Measurements from ENCODE around the gene PGLYRP2. TPM values are rescaled to one million over a fixed set of nuclear protein-coding genes. Genes with fewer than 3 reads are reported as not detected.

Gene PGLYRP2
- total RNA-seq, 1 donor from 2014 or later, result not detected

DNA sequence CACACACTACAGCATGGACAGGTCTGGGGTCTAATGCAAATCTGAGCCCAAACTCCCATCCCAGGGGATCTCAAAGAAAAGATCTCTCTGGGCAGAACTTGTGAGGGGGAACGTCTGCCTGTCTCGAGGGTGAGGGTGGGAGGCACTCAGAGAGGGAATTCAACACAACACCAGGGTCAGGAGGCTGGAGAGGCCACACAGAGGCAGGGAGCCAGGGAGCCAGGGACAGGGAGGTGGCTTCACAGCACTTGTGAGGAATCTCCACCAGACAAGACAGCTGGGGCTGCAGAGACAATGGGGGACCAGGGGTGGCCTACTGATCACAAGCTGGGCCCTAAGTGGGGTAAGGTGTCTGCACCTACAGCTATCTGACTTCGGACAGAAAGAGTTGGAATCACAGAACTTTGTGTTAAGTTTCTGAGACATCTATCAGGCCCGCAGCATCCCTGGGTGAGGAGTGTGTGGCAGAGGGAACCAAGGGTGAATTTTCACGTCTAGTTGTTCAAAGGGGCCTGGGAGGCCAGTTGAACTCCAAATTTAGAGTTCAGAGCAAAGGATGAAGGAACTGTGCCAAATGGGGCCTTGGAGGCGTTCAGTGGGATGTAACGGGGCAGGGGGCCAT, 47.8 kb downstream of the PGLYRP2 start:
- DNase-seq (ENCODE audit: low read depth) (no peak), FAIRE-seq (no peak)
- H3K27ac ChIP-seq (ENCODE audit: low read depth, low read length), result peak overlapping the region; percentile 49
- Mint-ChIP-seq H3K4me1 (ENCODE audit: low read depth, unreplicated experiment) (peaks cover 14% of the 10 kb centered on the region), H3K36me3 (ENCODE audit: low read depth, unreplicated experiment) (peaks cover 9% of the 10 kb centered on the region), H3K27ac (ENCODE audit: unreplicated experiment) (peak overlapping the region; percentile 98), H3K27me3 (ENCODE audit: low read depth, unreplicated experiment) (no peaks in the 10 kb centered on the region), H3K4me3 (ENCODE audit: unreplicated experiment) (peak overlapping the region; percentile 99), H3K9me3 (ENCODE audit: unreplicated experiment) (peaks cover 2% of the 10 kb centered on the region)
- peaks cover 55% of the 10 kb centered on the region for H3K79me2 ChIP-seq (ENCODE audit: insufficient read depth, low read length)
- H3K9ac ChIP-seq (ENCODE audit: low read length), result peak overlapping the region; percentile 89
- H3K27me3 ChIP-seq (ENCODE audit: insufficient read depth, low read length), result no peaks in the 10 kb centered on the region
- peak overlapping the region; percentile 27 for H2AFZ ChIP-seq (ENCODE audit: low read depth, low read length)
- H4K20me1 ChIP-seq (ENCODE audit: insufficient read depth, low read length), result peaks cover 49% of the 10 kb centered on the region
- peak overlapping the region; percentile 88 for H3K4me3 ChIP-seq (ENCODE audit: insufficient read depth, low read depth, low read length)
- no peak for TF ChIP-seq EZH2 (IDR thresholded peaks at IDR 0.05; ENCODE audit: insufficient read depth, low read length)
- TF ChIP-seq, protein P1, sequence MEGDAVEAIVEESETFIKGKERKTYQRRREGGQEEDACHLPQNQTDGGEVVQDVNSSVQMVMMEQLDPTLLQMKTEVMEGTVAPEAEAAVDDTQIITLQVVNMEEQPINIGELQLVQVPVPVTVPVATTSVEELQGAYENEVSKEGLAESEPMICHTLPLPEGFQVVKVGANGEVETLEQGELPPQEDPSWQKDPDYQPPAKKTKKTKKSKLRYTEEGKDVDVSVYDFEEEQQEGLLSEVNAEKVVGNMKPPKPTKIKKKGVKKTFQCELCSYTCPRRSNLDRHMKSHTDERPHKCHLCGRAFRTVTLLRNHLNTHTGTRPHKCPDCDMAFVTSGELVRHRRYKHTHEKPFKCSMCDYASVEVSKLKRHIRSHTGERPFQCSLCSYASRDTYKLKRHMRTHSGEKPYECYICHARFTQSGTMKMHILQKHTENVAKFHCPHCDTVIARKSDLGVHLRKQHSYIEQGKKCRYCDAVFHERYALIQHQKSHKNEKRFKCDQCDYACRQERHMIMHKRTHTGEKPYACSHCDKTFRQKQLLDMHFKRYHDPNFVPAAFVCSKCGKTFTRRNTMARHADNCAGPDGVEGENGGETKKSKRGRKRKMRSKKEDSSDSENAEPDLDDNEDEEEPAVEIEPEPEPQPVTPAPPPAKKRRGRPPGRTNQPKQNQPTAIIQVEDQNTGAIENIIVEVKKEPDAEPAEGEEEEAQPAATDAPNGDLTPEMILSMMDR (IDR thresholded peaks at IDR 0.05; ENCODE audit: insufficient read depth, low read depth, low read length), result no peak
- peaks cover 1% of the 10 kb centered on the region for H3K36me3 ChIP-seq (ENCODE audit: insufficient read depth, low read length)
- H3K9me3 ChIP-seq (ENCODE audit: insufficient read depth, low read depth, low read length), result no peaks in the 10 kb centered on the region
- H3K4me2 ChIP-seq (ENCODE audit: low read length), result peak overlapping the region; percentile 100
- peaks cover 19% of the 10 kb centered on the region for H3K4me1 ChIP-seq (ENCODE audit: insufficient read depth, low read length)

DNA sequence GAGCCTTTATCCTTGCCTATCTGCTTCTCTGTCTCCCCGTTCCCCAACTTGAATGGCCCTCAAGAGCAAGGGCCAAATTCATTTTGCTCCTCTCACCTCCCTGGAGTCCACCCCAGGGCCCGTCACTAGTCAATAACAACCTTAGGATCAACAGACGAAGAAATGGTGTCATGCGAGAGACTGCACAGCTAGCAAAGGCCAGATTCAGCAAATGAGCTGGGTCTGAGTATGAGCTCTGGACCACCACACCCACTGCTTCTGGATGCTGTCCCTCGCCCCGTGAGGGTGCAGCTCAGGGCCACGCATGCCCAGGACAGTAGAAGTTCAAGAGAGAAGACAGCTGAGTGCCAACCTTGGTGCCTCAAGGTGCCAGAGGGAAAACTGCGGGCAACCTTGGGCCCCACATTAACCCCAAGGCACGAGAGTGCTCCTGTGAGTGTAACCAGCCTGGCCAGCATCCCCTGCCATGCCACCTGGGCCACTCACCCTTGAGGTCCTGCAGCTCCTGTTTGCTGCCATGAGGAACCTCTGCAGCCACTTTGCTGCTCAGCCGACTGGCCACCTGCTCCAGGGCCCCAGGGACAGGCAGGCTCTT, 48.7 kb downstream of the PGLYRP2 start:
- H3K27ac Mint-ChIP-seq (ENCODE audit: unreplicated experiment), result peak overlapping the region; percentile 98
- no peaks in the 10 kb centered on the region for H3K27me3 Mint-ChIP-seq (ENCODE audit: low read depth, unreplicated experiment)
- Histone ChIP-seq H3K79me2 (ENCODE audit: insufficient read depth, low read length) (peaks cover 55% of the 10 kb centered on the region), H3K9ac (ENCODE audit: low read length) (peak overlapping the region; percentile 89), H3K4me2 (ENCODE audit: low read length) (peak overlapping the region; percentile 100), H3K4me1 (ENCODE audit: insufficient read depth, low read length) (peaks cover 19% of the 10 kb centered on the region), H3K4me3 (ENCODE audit: insufficient read depth, low read depth, low read length) (no peak overlapping the region), H3K27ac (ENCODE audit: low read depth, low read length) (no peak overlapping the region), H4K20me1 (ENCODE audit: insufficient read depth, low read length) (peaks cover 56% of the 10 kb centered on the region), H3K27me3 (ENCODE audit: insufficient read depth, low read length) (no peaks in the 10 kb centered on the region), H3K36me3 (ENCODE audit: insufficient read depth, low read length) (peaks cover 7% of the 10 kb centered on the region), H2AFZ (ENCODE audit: low read depth, low read length) (no peak overlapping the region), H3K9me3 (ENCODE audit: insufficient read depth, low read depth, low read length) (no peaks in the 10 kb centered on the region)
- H3K4me3 Mint-ChIP-seq (ENCODE audit: unreplicated experiment), result peak overlapping the region; percentile 99
- DNase-seq (ENCODE audit: low read depth), result no peak
- FAIRE-seq, result no peak
- TF ChIP-seq EZH2 (IDR thresholded peaks at IDR 0.05; ENCODE audit: insufficient read depth, low read length), result no peak
- TF ChIP-seq, protein P1 (IDR thresholded peaks at IDR 0.05; ENCODE audit: insufficient read depth, low read depth, low read length), result no peak
- peaks cover 2% of the 10 kb centered on the region for H3K9me3 Mint-ChIP-seq (ENCODE audit: unreplicated experiment)
- H3K4me1 Mint-ChIP-seq (ENCODE audit: low read depth, unreplicated experiment), result peaks cover 14% of the 10 kb centered on the region
- H3K36me3 Mint-ChIP-seq (ENCODE audit: low read depth, unreplicated experiment), result peaks cover 15% of the 10 kb centered on the region
